K562 (cell line): ENCODE results near the gene CTSW. TPM values are rescaled to one million over a fixed set of nuclear protein-coding genes. Genes with fewer than 3 reads are reported as not detected.

Experiments used
- ATAC-seq: fragments of 200-7000 bp; cut with Tn5 transposase; 3 replicates; pipeline ENCODE4 v1.9.1; 2020; ENCODE audit warnings: moderate library complexity
- BruUV-seq: library from RNA; stranded (reverse); fragments of 400-500 nt; replicated peaks from 2 replicates; lab custom pipeline; 2021; lab: Mats Ljungman, UMichigan
- CTCF ChIA-PET: fragments of 300-600 bp; formaldehyde crosslinking; extraction: SDS; loops from one replicate; lab custom pipeline; 2021; ENCODE audit warnings: low intra/inter-chr PET ratio; lab: Yijun Ruan, JAX
- POLR2A ChIA-PET: fragments of 300-600, 350-650 bp; sonication (Branson Sonifier 250); formaldehyde crosslinking; extraction: SDS; loops from one replicate; lab custom pipeline; 2021; ENCODE audit warnings: antibody characterized with exemption, inconsistent platforms; lab: Yijun Ruan, JAX
- DNase-seq, 4 experiments: peaks; one replicate each; pipeline versions ENCODE4 v3.0.0 to v3.0.0-alpha.2; 2011 to 2018; ENCODE audit warnings: low spot score in 3 of 4, mixed read lengths in 3 of 4; ENCODE audit errors: extremely low read depth in 1 of 4
- FAIRE-seq: peaks from 2 replicates; lab custom pipeline; 2011; peaks lifted over from hg19 to GRCh38; lab: Jason Lieb, UNC
- H2AFZ ChIP-seq: 2 replicates; pipeline ENCODE4 v1.6.0; 2011; ENCODE audit warnings: low read depth, low read length, control low read depth, inconsistent platforms
- H3K27ac ChIP-seq: fragments of 200-600 bp; 3 replicates; pipeline ENCODE4 v1.8.0; 2011; ENCODE audit warnings: low read depth, mild to moderate bottlenecking, control low read depth, inconsistent platforms, low read length, moderate library complexity, mixed read lengths; ENCODE audit errors: extremely low read depth
- H3K27me3 ChIP-seq, 2 experiments: fragments of 300-600 bp in 1 of 2; 2 replicates in 1 of 2; 3 replicates in 1 of 2; pipeline versions ENCODE4 v1.6.0 to v1.8.0; 2011; ENCODE audit warnings: inconsistent platforms in 2 of 2, low read length in 2 of 2, mild to moderate bottlenecking in 1 of 2, mixed read lengths in 1 of 2, moderate library complexity in 1 of 2; ENCODE audit not compliant: control insufficient read depth in 2 of 2, insufficient read depth in 2 of 2
- H3K36me3 ChIP-seq: fragments of 300-600 bp; 3 replicates; pipeline ENCODE4 v1.8.0; 2011; ENCODE audit warnings: mild to moderate bottlenecking, low read length, inconsistent platforms; ENCODE audit not compliant: control insufficient read depth, insufficient read depth
- H3K4me1 ChIP-seq, 2 experiments: fragments of 200-600 bp in 1 of 2; replicated peaks in 1 of 2; 2 replicates in 1 of 2; 3 replicates in 1 of 2; pipeline versions ENCODE4 v1.5.1 to v1.8.0; 2011; ENCODE audit warnings: inconsistent platforms in 2 of 2, low read length in 2 of 2, mild to moderate bottlenecking in 1 of 2, mixed read lengths in 1 of 2, moderate library complexity in 1 of 2; ENCODE audit not compliant: control insufficient read depth in 2 of 2, insufficient read depth in 2 of 2
- H3K4me2 ChIP-seq: 2 replicates; pipeline ENCODE4 v1.6.1; 2011; ENCODE audit warnings: low read length, control low read depth, inconsistent platforms, mixed read lengths; ENCODE audit not compliant: insufficient read depth
- H3K4me3 ChIP-seq: fragments of 200-600 bp; sonication (generic), shearing (Covaris generic); 2 replicates; pipeline ENCODE4 v1.5.1; 2016; ENCODE audit warnings: control low read depth, inconsistent platforms
- H3K79me2 ChIP-seq: fragments of 200-600 bp; 3 replicates; pipeline ENCODE4 v1.8.0; 2011; ENCODE audit warnings: low read length, inconsistent platforms; ENCODE audit not compliant: control insufficient read depth, insufficient read depth
- H3K9ac ChIP-seq, 2 experiments: 2 replicates each; pipeline versions ENCODE4 v1.6.0 to v1.6.1; 2011; ENCODE audit warnings: low read depth in 2 of 2, low read length in 2 of 2, control low read depth in 1 of 2, inconsistent platforms in 1 of 2, mild to moderate bottlenecking in 1 of 2, mixed read lengths in 1 of 2; ENCODE audit not compliant: insufficient read depth in 1 of 2
- H3K9me1 ChIP-seq: one replicate; pipeline ENCODE4 v1.6.0; 2011; ENCODE audit warnings: inconsistent platforms, mild to moderate bottlenecking, low read length, moderate library complexity; ENCODE audit not compliant: control insufficient read depth, insufficient read depth
- H3K9me3 ChIP-seq: replicated peaks from 2 replicates; pipeline ENCODE4 v1.5.1; 2011; ENCODE audit warnings: low read depth, low read length, inconsistent platforms; ENCODE audit not compliant: control insufficient read depth, insufficient read depth
- H4K20me1 ChIP-seq: replicated peaks from 2 replicates; pipeline ENCODE4 v1.6.1; 2011; ENCODE audit warnings: low read length, inconsistent platforms, mixed read lengths; ENCODE audit not compliant: control insufficient read depth, insufficient read depth
- CREB1 ChIP-seq, 2 experiments: sonication (generic) in 1 of 2; formaldehyde crosslinking in 1 of 2; IDR thresholded peaks; 2 replicates each; pipeline versions ENCODE4 v1.6.1 to v1.8.0; 2012 to 2022; ENCODE audit warnings: inconsistent platforms in 1 of 2, mild to moderate bottlenecking in 1 of 2, missing genetic modification reagents in 1 of 2, moderate library complexity in 1 of 2
- ELF1 ChIP-seq: fragments of 200-800 bp; sonication (Bioruptor generic); IDR thresholded peaks from 2 replicates; pipeline ENCODE4 v1.6.1; 2016; ENCODE audit warnings: missing genetic modification characterization, missing compliant biosample characterization
- HIVEP1 ChIP-seq: fragments of 250-450 bp; sonication (Bioruptor Pico); IDR thresholded peaks from 2 replicates; pipeline ENCODE4 v1.4.0; 2020; ENCODE audit warnings: mild to moderate bottlenecking
- JUNB ChIP-seq: fragments of 450-650 bp; formaldehyde crosslinking; conservative IDR thresholded peaks from 2 replicates; pipeline ENCODE4 v1.4.0; 2020; ENCODE audit warnings: mild to moderate bottlenecking
- LARP7 ChIP-seq: fragments of 450-650 bp; IDR thresholded peaks from 2 replicates; pipeline ENCODE4 v1.6.1; 2016
- NR2C2 ChIP-seq, 2 experiments: fragments of 200-800 bp in 1 of 2; sonication (Bioruptor generic) in 1 of 2; sonication (generic) in 1 of 2; formaldehyde crosslinking in 1 of 2; IDR thresholded peaks; 2 replicates each; pipeline versions ENCODE4 v1.6.1 to v1.8.0; 2016 to 2022; ENCODE audit warnings: mild to moderate bottlenecking in 1 of 2, missing compliant biosample characterization in 1 of 2, missing genetic modification characterization in 1 of 2, missing genetic modification reagents in 1 of 2
- SETDB1 ChIP-seq: IDR thresholded peaks from one replicate; pipeline ENCODE4 v1.6.1; 2012; ENCODE audit warnings: low read length, control low read depth, inconsistent platforms
- SP1 ChIP-seq: sonication (generic); formaldehyde crosslinking; IDR thresholded peaks from 2 replicates; pipeline ENCODE4 v1.8.1; 2022; ENCODE audit warnings: mild to moderate bottlenecking, missing genetic modification reagents
- TCF3 ChIP-seq: sonication (generic); formaldehyde crosslinking; IDR thresholded peaks from 2 replicates; pipeline ENCODE4 v1.4.0; 2020; ENCODE audit warnings: mild to moderate bottlenecking, missing genetic modification reagents
- ZNF239 ChIP-seq: fragments of 250-450 bp; sonication (Bioruptor Pico); IDR thresholded peaks from 2 replicates; pipeline ENCODE4 v1.4.0; 2020; ENCODE audit warnings: mild to moderate bottlenecking
- ZNF699 ChIP-seq: fragments of 250-450 bp; sonication (Bioruptor Pico); IDR thresholded peaks from 2 replicates; pipeline ENCODE4 v1.8.0; 2021; ENCODE audit warnings: mild to moderate bottlenecking, moderate library complexity; ENCODE audit not compliant: insufficient replicate concordance
- WGBS: fragments of 100-300 bp; shearing (Covaris generic); methylation state at CpG from one replicate; pipeline ENCODE4 v1.1.6; 2016; ENCODE audit warnings: low coverage, mixed read lengths; ENCODE audit not compliant: insufficient coverage; ENCODE audit errors: missing lambda C conversion rate; 5-methylcytosine and 5-hydroxymethylcytosine counted together
- in situ Hi-C: fragments of 300-500 bp; cut with MboI; formaldehyde crosslinking; loops from 4 replicates; pipeline ENCODE4 v1.15.0; 2018; ENCODE audit warnings: inconsistent platforms, mixed read lengths
- intact Hi-C: fragments of 100-400 bp; cut with micrococcal nuclease; formaldehyde crosslinking; loops from 2 replicates; pipeline ENCODE4 v1.14.2; 2022
- polyA plus RNA-seq, 8 experiments: library from polyadenylated mRNA; depleted of rRNA in 4 of 8; stranded (reverse) in 5 of 8; unstranded in 3 of 8; fragments of >200 nt; fragmentation: Nextera tagmentation in 2 of 8; fragmentation: Illumina TruSeq in 1 of 8; extraction: Ambion mirVana in 2 of 8; extraction: Trizol in 1 of 8; gene quantifications; 2 replicates each; pipeline versions ENCODE4 v1.2.1 to v1.2.3, GENCODE V29; 2011 to 2014; ENCODE audit warnings: inconsistent platforms in 1 of 8, missing spikeins in 1 of 8
- total RNA-seq, 7 experiments: library from RNA; depleted of rRNA in 6 of 7; stranded (reverse); fragments of >200 nt in 6 of 7; fragmentation: Illumina TruSeq in 2 of 7; extraction: Trizol in 2 of 7; gene quantifications; 2 replicates each; pipeline versions ENCODE4 v1.2.1 to v1.2.3, GENCODE V29; 2011 to 2021; ENCODE audit warnings: low replicate concordance in 1 of 7
- TF ChIP-seq, protein P1 (sequence below): sonication (generic); formaldehyde crosslinking; IDR thresholded peaks from 2 replicates; pipeline ENCODE4 v1.8.0; 2022; ENCODE audit warnings: mild to moderate bottlenecking, low read depth, missing genetic modification reagents
- TF ChIP-seq, protein P2 (sequence below): sonication (generic); formaldehyde crosslinking; IDR thresholded peaks from 2 replicates; pipeline ENCODE4 v1.8.0; 2022; ENCODE audit warnings: mild to moderate bottlenecking, missing genetic modification reagents, borderline replicate concordance
- TF ChIP-seq, protein P3 (sequence below): fragments of 250-450 bp; sonication (Bioruptor Pico); IDR thresholded peaks from 2 replicates; pipeline ENCODE4 v1.5.1; 2021; ENCODE audit warnings: mild to moderate bottlenecking

Gene CTSW
- total and polyA plus RNA-seq, 9 of the 15 experiments (the other 6 are each of a cell fraction or from before 2014, with no cell fraction given), result 0.04 TPM; not detected in 8

DNA sequence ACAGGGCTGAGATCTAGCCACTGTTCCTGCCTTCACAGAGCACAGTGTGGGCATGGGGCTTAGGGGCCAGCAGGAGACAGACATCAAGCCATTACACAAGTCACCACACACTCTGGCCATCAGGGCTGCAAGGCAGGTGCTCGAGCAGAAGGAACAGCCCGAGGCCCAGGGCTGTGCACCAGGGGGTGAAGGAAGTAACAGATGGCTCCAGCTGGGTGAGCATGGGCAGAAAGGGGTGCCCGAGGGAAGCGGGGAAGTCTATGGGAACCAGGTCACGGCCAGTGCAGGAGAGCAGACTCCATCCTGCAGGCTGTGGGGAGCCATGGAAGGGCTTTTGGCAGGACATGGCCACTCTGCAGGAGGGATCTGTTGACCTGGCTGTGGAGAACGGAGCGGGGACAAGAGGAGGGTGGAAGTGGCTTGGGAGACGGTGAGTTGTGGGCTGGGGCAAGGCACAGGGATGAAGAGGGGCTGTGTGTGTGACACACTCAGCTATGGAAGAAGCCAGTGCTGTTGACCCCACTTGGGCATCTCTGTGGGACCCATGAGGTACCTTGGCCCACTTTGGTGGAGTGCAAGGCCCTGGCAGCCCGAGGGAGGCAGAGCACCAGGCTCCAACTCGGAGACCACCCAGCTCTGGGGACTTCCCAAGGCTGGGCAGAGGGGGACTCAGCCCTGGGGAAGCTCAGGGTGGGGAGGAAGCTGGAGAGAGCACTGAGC is 35.6 kb downstream of the CTSW start:
- 64% methylated on average over 8 of the region's 10 CpGs for whole genome bisulfite sequencing
- FAIRE-seq, result no peak
- peak overlapping the region; percentile 1; the same call in 1 of the 2 replicates for H3K4me2 ChIP-seq
- TF ChIP-seq TCF3 (CRISPR knock-in tag), result no peak
- TF ChIP-seq SP1 (CRISPR knock-in tag), result 0 out of 2 replicates have a peak, but pooled peaks have one; percentile 44
- TF ChIP-seq ZNF239 (CRISPR knock-in tag), result no peak
- TF ChIP-seq, protein P1, sequence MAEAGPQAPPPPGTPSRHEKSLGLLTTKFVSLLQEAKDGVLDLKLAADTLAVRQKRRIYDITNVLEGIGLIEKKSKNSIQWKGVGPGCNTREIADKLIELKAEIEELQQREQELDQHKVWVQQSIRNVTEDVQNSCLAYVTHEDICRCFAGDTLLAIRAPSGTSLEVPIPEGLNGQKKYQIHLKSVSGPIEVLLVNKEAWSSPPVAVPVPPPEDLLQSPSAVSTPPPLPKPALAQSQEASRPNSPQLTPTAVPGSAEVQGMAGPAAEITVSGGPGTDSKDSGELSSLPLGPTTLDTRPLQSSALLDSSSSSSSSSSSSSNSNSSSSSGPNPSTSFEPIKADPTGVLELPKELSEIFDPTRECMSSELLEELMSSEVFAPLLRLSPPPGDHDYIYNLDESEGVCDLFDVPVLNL (CRISPR knock-in tag), result no peak
- no peak for TF ChIP-seq CREB1 (IDR thresholded peaks at IDR 0.05)
- TF ChIP-seq CREB1 (CRISPR knock-in tag; IDR thresholded peaks at IDR 0.05), result no peak
- TF ChIP-seq SETDB1, result no peak
- no peak for TF ChIP-seq JUNB
- no peak for TF ChIP-seq ELF1 (tag)
- TF ChIP-seq LARP7, result no peak
- TF ChIP-seq, protein P2, sequence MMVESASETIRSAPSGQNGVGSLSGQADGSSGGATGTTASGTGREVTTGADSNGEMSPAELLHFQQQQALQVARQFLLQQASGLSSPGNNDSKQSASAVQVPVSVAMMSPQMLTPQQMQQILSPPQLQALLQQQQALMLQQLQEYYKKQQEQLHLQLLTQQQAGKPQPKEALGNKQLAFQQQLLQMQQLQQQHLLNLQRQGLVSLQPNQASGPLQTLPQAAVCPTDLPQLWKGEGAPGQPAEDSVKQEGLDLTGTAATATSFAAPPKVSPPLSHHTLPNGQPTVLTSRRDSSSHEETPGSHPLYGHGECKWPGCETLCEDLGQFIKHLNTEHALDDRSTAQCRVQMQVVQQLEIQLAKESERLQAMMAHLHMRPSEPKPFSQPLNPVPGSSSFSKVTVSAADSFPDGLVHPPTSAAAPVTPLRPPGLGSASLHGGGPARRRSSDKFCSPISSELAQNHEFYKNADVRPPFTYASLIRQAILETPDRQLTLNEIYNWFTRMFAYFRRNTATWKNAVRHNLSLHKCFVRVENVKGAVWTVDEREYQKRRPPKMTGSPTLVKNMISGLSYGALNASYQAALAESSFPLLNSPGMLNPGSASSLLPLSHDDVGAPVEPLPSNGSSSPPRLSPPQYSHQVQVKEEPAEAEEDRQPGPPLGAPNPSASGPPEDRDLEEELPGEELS, result no peak
- TF ChIP-seq, protein P3, sequence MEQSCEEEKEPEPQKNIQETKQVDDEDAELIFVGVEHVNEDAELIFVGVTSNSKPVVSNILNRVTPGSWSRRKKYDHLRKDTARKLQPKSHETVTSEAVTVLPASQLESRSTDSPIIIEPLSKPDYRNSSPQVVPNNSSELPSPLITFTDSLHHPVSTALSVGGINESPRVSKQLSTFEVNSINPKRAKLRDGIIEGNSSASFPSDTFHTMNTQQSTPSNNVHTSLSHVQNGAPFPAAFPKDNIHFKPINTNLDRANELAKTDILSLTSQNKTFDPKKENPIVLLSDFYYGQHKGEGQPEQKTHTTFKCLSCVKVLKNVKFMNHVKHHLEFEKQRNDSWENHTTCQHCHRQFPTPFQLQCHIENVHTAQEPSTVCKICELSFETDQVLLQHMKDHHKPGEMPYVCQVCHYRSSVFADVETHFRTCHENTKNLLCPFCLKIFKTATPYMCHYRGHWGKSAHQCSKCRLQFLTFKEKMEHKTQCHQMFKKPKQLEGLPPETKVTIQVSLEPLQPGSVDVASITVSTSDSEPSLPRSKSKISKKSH (CRISPR knock-in tag), result no peak
- no peak for TF ChIP-seq HIVEP1 (CRISPR knock-in tag)
- TF ChIP-seq NR2C2 (CRISPR knock-in tag; IDR thresholded peaks at IDR 0.05), result 0 out of 2 replicates have a peak, but pooled peaks have one; percentile 37
- TF ChIP-seq NR2C2 (tag; IDR thresholded peaks at IDR 0.05), result no peak
- no peak for TF ChIP-seq ZNF699 (CRISPR knock-in tag)

More for the DNA sequence above, 35.6 kb downstream of the CTSW start:
- POLR2A ChIA-PET, result interaction anchor here (0.5 to 2.3 kb wide), 11 partner anchors 8 to 227 kb away, joined by 3 to 14 read pairs (median 3); partner anchors contain the start of genes CCDC85B and FOSL1
- Histone ChIP-seq H2AFZ (no peak overlapping the region), H4K20me1 (no peaks in the 10 kb centered on the region), H3K9me1 (no peaks in the 10 kb centered on the region), H3K9ac (peak overlapping the region in 1 of 2 experiments; percentile 84; a peak in 3 of 4 replicates), H3K27ac (no peak overlapping the region), H3K27me3 (no peaks in the 10 kb centered on the region), H3K4me3 (no peak overlapping the region), H3K79me2 (peaks cover 27% of the 10 kb centered on the region), H3K9me3 (no peaks in the 10 kb centered on the region), H3K4me1 (peaks cover 39 to 66% of the 10 kb centered on the region in 2 experiments), H3K36me3 (peaks cover 11% of the 10 kb centered on the region; the same call in 1 of the 3 replicates)
- in situ Hi-C loops (no loop called here), intact Hi-C loops (no loop called here)
- CTCF ChIA-PET, result no interaction called here
- BruUV-seq, result no TSS peak
- ATAC-seq, result no peak
- no peak for DNase-seq
